Left lung (tissue), 10 donors: Measurements from ENCODE around the gene TCERG1L. TPM values are rescaled to one million over a fixed set of nuclear protein-coding genes. Genes with fewer than 3 reads are reported as not detected.
A peak's percentile ranks its signal among the peaks of the same experiment; 100 is the strongest.
"Not testable (repeated sequence)": the region's sequence is repeated elsewhere in the genome, so short reads cannot be mapped to it uniquely, and the experiment has no call there.

Experiments used
- ATAC-seq: fragments of 200-7000 bp; cut with Tn5 transposase; one replicate; pipeline ENCODE4 v1.9.1; 2020; ENCODE audit warnings: moderate library complexity
- DNase-seq, 4 donors: peaks; one replicate each; pipeline ENCODE4 v3.0.0-alpha.2; 2013 to 2020
- H3K27ac ChIP-seq, 2 donors: fragments of 200-600 bp; sonication (generic) in 1 of 2; one replicate each; pipeline versions ENCODE4 v1.5.0 to v1.8.0; 2020 to 2021
- H3K27me3 ChIP-seq, 2 donors: fragments of 200-600 bp; sonication (generic) in 1 of 2; one replicate each; pipeline versions ENCODE4 v1.5.0 to v1.8.0; 2020 to 2021
- H3K36me3 ChIP-seq, 2 donors: fragments of 200-600 bp; sonication (generic) in 1 of 2; one replicate each; pipeline versions ENCODE4 v1.5.0 to v1.8.0; 2020 to 2021
- H3K4me1 ChIP-seq, 2 donors: fragments of 200-600 bp; one replicate each; pipeline ENCODE4 v1.8.0; 2021
- H3K4me3 ChIP-seq, 2 donors: fragments of 200-600 bp; sonication (generic) in 1 of 2; one replicate each; pipeline versions ENCODE4 v1.5.0 to v1.8.0; 2020 to 2021; ENCODE audit warnings: mild to moderate bottlenecking in 1 of 2
- H3K9me3 ChIP-seq, 2 donors: fragments of 200-600 bp; sonication (generic) in 1 of 2; one replicate each; pipeline versions ENCODE4 v1.5.0 to v1.8.0; 2020 to 2021
- intact Hi-C, 2 donors: fragments of 100-400 bp; cut with DNase I; formaldehyde crosslinking; loops; one replicate each; pipeline versions ENCODE4 v1.11.2 to v1.14.2; 2022
- polyA plus RNA-seq, 6 donors: library from polyadenylated mRNA; unstranded; fragments of 120-200 nt; gene quantifications; one replicate each; pipeline ENCODE4 v1.2.1, GENCODE V29; 2013; ENCODE audit not compliant: insufficient read length in 6 of 6
- total RNA-seq, 2 donors: library from RNA; stranded (reverse); fragmentation: NEBNext Ultra II Directional; extraction: Animal tissue kit (Norgen Biotek cat#: 25700); gene quantifications; one replicate each; pipeline ENCODE4 v1.2.1, GENCODE V29; 2021
- TF ChIP-seq, protein P1 (sequence below), 2 donors: fragments of 200-600 bp; sonication (generic) in 1 of 2; IDR thresholded peaks; one replicate each; pipeline versions ENCODE4 v1.5.0 to v1.8.0; 2021; ENCODE audit warnings: antibody characterized with exemption in 2 of 2
- donor health status: DM: no; HTN: yes; CAD: no.
- donor health status: DM: no; HTN: no; CAD: no.

The TCERG1L gene
- total and polyA plus RNA-seq, 8 donors, result 0.35 to 0.72 (median 0.48) TPM; not detected in 2

DNA sequence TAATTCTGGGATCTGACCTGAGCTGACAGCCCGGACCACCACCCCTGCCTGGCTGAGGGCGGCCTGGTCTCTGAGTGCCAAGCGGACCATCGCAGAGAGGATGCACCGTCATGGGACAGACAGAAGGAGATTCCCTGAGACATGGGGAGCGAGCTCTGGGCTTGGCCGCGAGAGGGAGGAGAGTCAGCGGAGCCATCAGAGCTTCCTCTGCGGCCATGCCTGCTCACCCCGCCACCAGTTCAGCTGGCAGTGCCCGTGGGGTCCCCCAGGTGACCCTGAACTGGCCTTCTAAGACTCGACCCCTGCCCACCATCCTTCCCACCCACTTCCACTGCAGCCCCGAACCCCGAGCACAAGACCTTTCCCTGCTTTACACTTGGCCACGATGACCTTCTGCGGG, 152.8 kb downstream of the TCERG1L start:
- ATAC-seq (no peak), DNase-seq (peak in 1 of 4 donors; percentile 62)
- H3K27ac ChIP-seq, result no peak overlapping the region
- TF ChIP-seq, protein P1, sequence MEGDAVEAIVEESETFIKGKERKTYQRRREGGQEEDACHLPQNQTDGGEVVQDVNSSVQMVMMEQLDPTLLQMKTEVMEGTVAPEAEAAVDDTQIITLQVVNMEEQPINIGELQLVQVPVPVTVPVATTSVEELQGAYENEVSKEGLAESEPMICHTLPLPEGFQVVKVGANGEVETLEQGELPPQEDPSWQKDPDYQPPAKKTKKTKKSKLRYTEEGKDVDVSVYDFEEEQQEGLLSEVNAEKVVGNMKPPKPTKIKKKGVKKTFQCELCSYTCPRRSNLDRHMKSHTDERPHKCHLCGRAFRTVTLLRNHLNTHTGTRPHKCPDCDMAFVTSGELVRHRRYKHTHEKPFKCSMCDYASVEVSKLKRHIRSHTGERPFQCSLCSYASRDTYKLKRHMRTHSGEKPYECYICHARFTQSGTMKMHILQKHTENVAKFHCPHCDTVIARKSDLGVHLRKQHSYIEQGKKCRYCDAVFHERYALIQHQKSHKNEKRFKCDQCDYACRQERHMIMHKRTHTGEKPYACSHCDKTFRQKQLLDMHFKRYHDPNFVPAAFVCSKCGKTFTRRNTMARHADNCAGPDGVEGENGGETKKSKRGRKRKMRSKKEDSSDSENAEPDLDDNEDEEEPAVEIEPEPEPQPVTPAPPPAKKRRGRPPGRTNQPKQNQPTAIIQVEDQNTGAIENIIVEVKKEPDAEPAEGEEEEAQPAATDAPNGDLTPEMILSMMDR (IDR thresholded peaks at IDR 0.05), result no peak
- H3K4me3 ChIP-seq, result no peak overlapping the region
- H3K4me1 ChIP-seq, result no peaks in the 10 kb centered on the region
- peaks cover 0 to 51% of the 10 kb centered on the region in 2 donors for H3K27me3 ChIP-seq
- intact Hi-C loops, result no loop called here
- no peaks in the 10 kb centered on the region for H3K36me3 ChIP-seq
- H3K9me3 ChIP-seq, result no peaks in the 10 kb centered on the region

DNA sequence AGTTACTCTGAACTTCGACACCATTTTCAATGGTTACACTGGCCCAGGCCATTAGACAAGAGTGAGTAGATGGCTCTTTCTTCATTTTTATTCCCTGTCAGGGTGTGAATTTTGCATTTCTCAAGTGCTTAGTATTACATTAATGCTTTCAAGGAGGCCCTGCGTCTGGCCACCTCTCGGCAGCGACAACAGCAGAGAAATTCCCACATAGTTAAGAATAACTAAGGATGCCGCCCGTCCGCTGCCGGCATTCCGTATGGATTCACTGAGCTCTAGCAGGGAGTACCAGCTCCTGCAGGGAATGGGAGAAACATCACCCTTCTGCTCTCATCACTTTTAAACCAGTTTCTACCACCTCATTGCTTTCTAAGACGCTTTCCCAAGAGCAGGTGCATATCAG, 153.6 kb downstream of the TCERG1L start:
- Histone ChIP-seq H3K9me3 (peaks cover 0 to 4% of the 10 kb centered on the region in 2 donors), H3K4me1 (no peaks in the 10 kb centered on the region), H3K27ac (no peak overlapping the region), H3K27me3 (peaks cover 0 to 57% of the 10 kb centered on the region in 2 donors), H3K36me3 (no peaks in the 10 kb centered on the region), H3K4me3 (no peak overlapping the region)
- peak in 1 of 4 donors; percentile 32 for DNase-seq
- ATAC-seq, result no peak
- TF ChIP-seq, protein P1 (IDR thresholded peaks at IDR 0.05), result no peak
- intact Hi-C loops, result no loop called here

DNA sequence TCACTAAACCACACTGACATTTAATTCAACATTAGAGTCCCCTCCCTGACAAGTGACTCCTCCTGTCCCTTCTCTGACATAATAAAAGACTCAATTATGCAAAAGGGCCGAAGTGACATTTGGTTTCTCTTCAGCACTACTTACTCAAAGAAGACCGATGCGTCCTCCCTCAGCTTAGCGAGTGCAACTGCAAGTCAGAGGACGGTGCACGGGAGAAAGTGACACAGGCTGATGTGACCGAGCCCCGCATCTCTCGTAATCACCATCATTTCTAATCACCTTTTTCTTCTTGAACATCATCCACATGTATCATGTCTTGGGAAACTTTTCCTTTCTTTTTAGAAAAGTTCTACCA, 155.7 kb downstream of the TCERG1L start:
- ATAC-seq, result no peak

DNA sequence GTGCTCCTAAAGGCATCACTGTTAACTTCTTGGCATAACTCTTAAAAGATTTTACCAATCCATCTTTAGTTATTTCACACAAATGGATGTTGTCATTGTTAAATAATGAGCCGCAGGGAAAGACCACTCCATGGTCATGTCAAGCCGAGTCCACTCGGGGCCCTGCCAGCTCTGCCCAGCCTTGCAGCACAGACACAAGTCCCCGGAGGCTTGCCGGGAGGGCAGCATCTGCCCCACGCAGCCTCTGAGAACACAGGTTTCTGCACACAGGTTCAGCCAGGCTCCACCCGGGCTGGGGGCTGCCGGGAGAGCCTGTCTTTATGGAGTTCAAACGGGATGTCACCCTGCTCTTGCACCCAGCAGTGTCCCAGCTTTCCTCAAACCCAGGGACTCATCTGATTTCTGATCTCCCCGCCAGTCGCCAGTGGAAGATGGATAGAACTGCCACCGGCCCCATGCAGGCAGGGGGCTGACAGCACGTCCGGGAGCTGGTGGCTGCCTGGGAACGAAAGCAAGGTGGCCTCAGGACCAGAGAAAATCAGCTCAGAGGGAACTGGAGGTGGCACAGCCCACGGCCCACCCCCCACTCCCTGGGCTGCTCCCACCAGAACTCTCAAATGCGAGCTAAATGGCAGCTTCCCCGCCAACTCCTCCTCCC, 156.2 kb downstream of the TCERG1L start:
- ATAC-seq, result no peak
- peaks cover 0 to 50% of the 10 kb centered on the region in 2 donors for H3K27me3 ChIP-seq
- H3K36me3 ChIP-seq, result no peaks in the 10 kb centered on the region
- TF ChIP-seq, protein P1 (IDR thresholded peaks at IDR 0.05), result no peak
- intact Hi-C loops, result no loop called here
- DNase-seq, result peak in 2 of 4 donors; percentile 19 to 62
- H3K4me1 ChIP-seq, result no peaks in the 10 kb centered on the region
- H3K9me3 ChIP-seq, result peaks cover 0 to 22% of the 10 kb centered on the region in 2 donors
- H3K27ac ChIP-seq, result no peak overlapping the region
- H3K4me3 ChIP-seq, result no peak overlapping the region

More for the DNA sequence above, 155.7 kb downstream of the TCERG1L start:
- H3K9me3 ChIP-seq, result peaks cover 0 to 20% of the 10 kb centered on the region in 2 donors
- no peak for DNase-seq
- intact Hi-C loops, result no loop called here
- no peak overlapping the region for H3K4me3 ChIP-seq
- no peaks in the 10 kb centered on the region for H3K4me1 ChIP-seq
- TF ChIP-seq, protein P1 (IDR thresholded peaks at IDR 0.05), result no peak
- H3K36me3 ChIP-seq, result no peaks in the 10 kb centered on the region
- no peak overlapping the region for H3K27ac ChIP-seq
- peaks cover 0 to 50% of the 10 kb centered on the region in 2 donors for H3K27me3 ChIP-seq

DNA sequence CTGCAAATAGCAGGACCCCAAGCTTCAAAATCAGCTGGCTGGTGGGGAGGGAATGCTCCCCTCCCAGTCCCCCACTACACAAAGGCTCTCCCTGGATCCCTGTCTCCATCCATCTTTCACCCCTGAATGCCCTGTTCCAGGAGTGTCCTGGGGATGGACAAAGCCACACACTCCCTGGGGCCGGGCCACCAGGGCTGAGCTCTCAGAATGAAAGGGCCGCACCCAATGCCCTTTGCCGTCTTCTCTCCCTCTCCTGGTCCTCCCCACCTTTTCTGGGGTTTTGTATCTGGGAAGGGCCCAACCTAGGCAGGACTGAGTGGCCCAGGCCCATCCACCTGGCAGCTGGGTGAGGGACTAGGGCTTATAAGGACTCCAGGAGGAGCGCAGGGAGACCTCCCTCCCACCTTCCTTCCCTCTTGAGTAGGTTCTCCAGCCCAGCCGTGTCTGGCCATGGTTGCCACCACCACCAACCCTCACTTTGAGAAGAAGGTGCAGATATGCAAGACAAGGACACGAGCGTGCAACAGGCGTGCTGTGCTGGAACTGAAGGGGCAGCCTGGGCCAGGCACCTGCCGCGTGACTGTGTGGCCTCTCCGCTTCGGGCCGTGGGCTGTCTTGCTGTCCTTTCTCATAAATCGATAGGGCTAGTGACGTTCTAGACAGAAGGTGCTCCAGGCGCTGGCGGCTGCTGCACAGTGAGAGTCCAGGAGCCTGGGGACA, 157.1 kb downstream of the TCERG1L start:
- H3K9me3 ChIP-seq, result peaks cover 0 to 24% of the 10 kb centered on the region in 2 donors
- H3K27ac ChIP-seq, result no peak overlapping the region
- H3K4me1 ChIP-seq, result no peaks in the 10 kb centered on the region
- TF ChIP-seq, protein P1 (IDR thresholded peaks at IDR 0.05), result no peak
- H3K36me3 ChIP-seq, result no peaks in the 10 kb centered on the region
- intact Hi-C loops, result no loop called here
- peaks cover 0 to 42% of the 10 kb centered on the region in 2 donors for H3K27me3 ChIP-seq
- ATAC-seq (no peak), DNase-seq (peak in 2 of 4 donors; percentile 13 to 65)
- H3K4me3 ChIP-seq, result no peak overlapping the region

DNA sequence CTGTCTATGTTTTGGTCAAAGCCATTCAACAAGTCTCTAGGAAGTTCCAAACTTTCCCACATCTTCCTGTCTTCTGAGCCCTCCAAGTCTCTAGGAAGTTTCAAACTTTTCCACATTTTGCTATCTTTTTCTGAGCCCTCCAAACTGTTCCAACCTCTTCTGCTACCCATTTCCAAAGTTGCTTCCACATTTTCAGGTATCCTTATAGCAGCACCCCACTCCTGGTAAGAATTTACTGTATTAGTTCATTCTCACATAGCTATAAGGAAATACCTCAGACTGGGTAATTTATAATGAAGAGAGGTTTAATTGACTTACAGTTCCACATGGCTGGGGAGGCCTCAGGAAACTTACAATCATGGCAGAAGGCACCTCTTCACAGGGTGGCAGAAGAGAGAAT, 159.1 kb downstream of the TCERG1L start:
- intact Hi-C loops, DNase-seq, H3K4me3 ChIP-seq, H3K27ac ChIP-seq, ATAC-seq, H3K4me1 ChIP-seq, H3K36me3 ChIP-seq: not testable (repeated sequence)
- Histone ChIP-seq H3K27me3 (peaks cover 0 to 33% of the 10 kb centered on the region in 2 donors), H3K9me3 (peaks cover 0 to 24% of the 10 kb centered on the region in 2 donors)
